ENCODE data around the gene CAPZA2.
"Not testable (repeated sequence)": the region's sequence is repeated elsewhere in the genome, so short reads cannot be mapped to it uniquely, and the experiment has no call there.

The CAPZA2 gene

GRCh38 chr7:116920359-116920758, 58.0 kb downstream of the CAPZA2 start:
- no peak for DNase-seq (ENCODE audit: low read depth)

DNA sequence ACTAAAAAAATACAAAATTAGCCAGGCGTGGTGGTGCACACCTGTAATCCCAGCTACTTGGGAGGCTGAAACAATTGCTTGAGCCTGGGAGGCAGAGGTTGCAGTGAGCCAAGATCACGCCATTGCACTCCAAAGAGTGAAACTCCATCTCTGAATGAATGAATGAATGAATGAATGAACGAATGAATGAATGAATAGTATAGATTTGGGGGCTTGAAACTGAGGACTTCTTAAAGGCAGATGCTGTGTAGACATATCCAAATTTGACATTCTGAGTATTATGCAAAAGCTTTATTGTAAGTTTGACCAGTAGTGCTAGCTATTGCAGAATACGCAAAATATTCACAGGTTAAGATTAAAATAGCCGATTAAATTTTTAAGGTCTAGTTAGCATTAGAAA, 60.2 kb downstream of the CAPZA2 start:
- DNase-seq (ENCODE audit: low read depth): no peak

DNA sequence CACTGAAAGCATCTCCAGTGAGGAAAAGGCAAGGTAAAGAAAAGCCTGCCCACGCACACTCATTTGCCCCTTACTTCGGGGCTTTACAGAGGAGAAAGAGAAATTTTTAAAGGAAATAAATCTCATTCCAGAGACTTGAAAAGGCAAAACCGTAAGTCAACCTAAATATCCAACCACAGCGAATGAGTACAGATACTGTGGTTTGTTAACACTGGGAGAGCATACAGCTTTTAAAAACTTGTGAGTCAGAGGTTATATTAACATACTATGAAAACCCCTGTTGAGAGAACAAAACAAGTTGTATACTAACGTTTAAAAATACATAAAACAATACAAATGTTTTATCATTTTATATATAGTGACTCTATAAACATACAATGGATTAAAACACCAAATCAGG, 62.4 kb downstream of the CAPZA2 start:
- DNase-seq (ENCODE audit: low read depth): peak; percentile 17

DNA sequence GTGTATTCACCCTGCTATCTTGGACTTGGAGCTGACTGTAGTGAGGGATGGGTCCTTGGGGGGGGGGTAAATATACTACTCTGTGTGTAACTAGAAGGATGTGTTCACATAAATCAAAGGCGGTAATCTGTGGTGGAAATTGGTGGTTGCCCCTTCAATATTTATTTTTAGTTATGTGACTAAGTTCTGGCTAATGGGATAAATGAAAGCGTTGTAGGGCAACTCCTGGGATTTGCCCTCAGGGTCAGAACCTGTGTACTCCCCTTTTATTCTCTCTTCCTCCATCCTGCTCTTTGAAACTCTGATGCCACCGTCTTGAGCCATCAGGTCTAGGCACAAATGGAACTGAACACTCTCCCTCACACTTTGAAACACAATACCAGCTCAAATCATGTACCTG, 66.6 kb downstream of the CAPZA2 start:
- peak; percentile 36 for DNase-seq (ENCODE audit: low read depth)

- DNase-seq (ENCODE audit: low read depth): peak; percentile 89
Observed at GRCh38 chr7:116929914-116930913, 67.8 kb downstream of the CAPZA2 start.

DNA sequence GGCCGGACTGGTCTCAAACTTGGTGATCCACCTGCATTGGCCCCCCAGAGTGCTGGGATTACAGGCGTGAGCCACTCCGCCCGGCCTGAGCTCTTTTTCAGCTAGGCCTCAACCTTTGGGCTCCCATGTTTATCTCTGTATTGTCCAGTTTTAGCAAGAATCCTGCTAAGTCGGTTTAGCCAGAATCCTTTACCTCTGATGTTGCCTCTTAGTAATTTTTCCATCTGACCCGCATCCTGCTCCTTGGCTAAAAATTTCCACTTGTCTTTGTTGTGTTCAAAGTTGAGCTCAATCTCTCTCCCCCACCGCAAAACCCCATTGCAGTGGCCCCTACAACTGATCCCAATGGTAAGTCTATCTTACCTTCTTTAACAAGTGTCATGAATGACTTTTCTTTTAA, 70.2 kb downstream of the CAPZA2 start:
- DNase-seq (ENCODE audit: low read depth): no peak

DNA sequence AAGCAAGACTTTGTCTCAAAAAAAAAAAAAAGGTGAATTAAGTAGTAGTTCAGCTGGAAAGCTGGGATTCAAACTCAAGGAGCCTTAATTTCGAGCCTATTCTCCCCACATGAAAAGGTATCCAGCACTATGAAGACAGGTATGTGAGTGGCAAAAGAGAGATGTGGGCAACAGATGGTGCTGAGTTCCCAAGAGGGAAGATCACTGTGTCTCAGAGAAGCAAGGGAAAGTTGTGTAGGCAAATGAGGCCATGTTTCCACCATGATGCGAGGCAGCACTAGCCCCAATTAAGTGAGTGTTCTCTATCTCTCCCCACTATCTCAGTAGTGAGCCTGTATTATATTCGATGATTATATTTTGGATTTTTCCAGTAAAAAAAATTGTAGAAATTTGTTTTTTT, 71.1 kb downstream of the CAPZA2 start:
- DNase-seq (ENCODE audit: low read depth): no peak

DNA sequence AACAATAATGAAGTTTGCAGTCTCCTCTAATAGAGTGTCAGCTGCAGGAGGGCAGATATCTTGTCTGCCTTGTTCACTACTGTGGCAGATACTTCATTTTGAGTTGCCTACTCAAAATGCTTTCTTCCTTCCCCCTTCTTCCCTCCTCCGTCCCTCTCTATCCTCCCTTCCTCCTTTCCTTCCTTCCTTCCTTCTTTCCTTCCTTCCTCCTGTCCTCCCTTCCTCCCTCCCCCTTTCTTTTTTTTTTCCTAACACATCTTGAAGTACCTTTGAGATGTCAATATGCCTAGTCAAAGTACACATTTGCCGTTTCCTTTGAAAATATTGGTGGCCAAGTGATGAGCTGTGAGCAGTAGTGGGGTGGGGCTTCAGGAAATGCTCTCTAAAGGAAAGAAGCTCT, 72.2 kb downstream of the CAPZA2 start:
- no peak for DNase-seq (ENCODE audit: low read depth)

- not testable (repeated sequence) for DNase-seq (ENCODE audit: low read depth)
Observed at GRCh38 chr7:116936844-116937243, 74.5 kb downstream of the CAPZA2 start.

GRCh38 chr7:116938678-116939077, 76.3 kb downstream of the CAPZA2 start:
- DNase-seq (ENCODE audit: low read depth): no peak

- no peak for DNase-seq (ENCODE audit: low read depth)
Observed at GRCh38 chr7:116940689-116941370, 78.4 kb downstream of the CAPZA2 start.

- DNase-seq (ENCODE audit: low read depth): no peak
Observed at GRCh38 chr7:116942504-116942903, 80.1 kb downstream of the CAPZA2 start.

DNA sequence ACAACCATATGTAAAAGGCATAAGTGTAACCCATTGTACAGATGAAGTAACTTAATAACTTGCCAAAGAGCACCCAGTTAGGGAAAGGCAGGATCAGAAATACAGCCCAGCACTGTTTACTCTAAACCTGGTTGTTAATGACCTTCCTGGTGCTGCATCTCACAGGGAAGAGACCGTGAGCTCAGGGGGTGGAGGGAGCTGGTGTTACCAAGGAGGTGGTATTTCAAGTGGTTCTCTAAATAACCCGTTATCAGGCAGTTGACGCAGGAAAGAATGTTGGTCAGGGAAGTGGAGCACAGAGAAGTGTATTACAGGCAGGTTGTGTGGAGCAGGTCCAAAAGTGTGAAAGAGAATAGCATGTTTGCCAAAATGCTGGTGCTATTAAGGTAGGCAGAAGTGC, 86.5 kb downstream of the CAPZA2 start:
- DNase-seq (ENCODE audit: low read depth): no peak

DNA sequence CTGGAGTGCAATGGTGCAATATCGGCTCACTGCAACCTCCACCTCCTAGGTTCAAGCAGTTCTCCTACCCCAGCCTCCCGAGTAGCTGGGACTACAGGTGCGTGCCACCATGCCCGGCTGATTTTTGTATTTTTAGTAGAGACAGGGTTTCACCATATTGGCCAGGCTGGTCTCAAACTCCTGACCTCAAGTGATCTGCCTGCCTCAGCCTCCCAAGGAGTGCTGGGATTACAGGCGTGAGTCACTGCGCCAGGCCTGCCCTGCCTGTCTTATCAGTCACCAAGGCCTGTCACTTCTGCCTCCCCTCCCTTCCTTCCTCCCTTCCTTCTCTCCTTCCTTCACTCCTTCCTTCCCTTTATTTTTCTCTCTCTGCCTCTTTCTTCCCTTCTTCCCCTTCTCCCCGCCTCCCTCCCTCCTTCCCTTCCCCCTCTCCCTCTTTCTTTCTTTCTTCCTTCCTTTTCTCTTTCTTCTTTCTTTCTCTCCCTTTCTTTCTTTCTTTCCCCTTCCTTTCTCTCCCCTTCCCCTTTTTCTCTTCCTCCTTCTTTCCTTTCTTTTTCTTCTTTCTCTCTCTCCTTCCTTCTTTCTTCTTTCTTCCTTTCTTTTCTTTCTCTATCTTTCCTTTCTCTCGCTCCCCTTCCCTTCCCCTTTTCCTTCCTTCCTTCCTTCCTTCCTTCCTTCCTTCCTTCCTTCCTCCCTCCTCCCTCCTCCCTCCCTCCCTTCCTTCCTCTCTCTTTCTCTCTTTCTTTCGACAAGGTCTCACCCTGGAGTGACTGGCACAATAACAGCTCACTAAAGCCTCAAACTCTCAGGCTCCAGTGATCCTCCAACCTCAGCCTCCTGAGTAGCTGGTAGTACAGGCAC, 87.8 kb downstream of the CAPZA2 start:
- no peak for DNase-seq (ENCODE audit: low read depth)

GRCh38 chr7:116950889-116951351, 88.5 kb downstream of the CAPZA2 start:
- DNase-seq (ENCODE audit: low read depth): no peak

DNA sequence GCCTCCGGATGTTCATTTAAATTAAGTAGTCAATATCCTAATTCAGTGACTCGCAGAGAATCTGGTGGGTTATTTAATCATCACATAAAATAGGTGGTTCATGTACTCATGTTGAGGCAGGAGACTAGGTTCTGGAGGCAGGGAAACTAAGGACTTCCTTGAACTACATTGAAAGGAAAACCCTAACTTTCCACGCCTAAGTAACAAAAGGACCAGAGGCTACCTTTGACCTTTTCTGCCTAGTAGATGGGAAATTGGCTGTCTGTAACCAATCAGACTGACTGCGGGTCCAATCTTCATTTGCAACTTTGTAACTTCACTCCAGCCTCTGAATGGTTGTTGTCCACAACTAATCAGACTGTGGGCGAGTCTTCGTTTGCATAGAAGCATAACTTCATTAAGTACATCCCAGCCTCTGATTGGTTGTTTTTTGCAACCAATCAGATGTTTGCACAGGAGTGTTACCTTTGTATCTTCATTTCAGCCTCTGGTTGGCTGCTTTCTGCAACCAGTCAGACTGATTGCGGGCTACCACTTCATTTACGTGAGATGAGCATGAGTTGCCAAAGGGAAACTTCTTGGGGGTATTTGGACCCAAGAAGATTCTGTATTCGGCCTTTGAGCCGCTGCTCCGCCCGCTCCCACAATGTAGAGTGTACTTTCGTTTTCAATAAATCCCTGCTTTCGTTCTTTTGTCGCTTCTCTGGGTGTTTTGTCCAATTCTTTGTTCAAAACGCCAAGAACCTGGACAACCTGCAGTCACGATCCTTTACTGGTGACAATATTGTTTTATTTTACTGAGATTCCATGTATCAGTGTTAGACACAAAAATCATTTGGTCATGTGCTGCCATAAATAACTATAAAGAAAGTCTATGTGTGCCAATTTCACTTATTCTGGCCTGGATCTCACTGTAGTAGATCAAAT, 89.2 kb downstream of the CAPZA2 start:
- DNase-seq (ENCODE audit: low read depth): no peak

DNA sequence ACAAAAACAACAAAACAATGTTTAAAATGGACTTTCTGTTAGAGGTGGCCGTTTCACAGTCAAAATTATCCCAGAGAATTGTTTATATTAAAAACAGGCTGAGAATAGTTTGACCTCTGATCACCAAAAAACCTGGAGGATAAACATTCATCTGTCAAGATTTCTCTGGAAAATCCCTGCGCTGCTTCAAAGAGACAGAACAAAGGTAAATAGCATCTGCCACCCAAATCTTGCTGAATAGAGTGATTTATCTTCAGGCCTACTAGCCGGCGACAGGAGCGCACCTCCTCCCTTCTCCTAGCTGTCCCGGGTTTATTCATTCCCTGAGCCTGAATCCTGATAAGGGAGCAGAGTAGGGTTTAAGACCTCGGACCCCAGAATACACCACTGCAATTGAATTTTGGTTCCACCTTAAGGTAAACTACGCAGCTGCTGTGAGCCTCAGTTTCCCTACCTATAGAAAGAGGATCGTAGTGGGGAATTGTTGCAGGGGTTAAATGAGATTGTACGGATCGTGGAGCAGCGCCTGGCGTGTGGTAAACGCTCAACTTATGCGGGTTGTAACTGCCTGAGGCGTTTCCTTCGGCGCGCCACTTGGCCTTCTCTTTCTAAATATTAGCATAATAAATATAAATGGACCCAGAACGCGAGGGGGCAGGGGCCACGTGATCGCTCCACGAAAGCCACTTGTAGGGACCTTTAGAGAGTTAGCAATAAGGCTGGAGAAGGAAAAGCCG, 90.4 kb downstream of the CAPZA2 start:
- DNase-seq (ENCODE audit: low read depth): peak; percentile 74

- DNase-seq (ENCODE audit: low read depth): peak; percentile 81
Observed at GRCh38 chr7:116953372-116953905, 91.1 kb downstream of the CAPZA2 start, which contains the start of gene ST7. Gene ST7, plus strand, starts transcription at chr7:116953501. Its CDS starts 40 bp downstream, at chr7:116953541.

DNA sequence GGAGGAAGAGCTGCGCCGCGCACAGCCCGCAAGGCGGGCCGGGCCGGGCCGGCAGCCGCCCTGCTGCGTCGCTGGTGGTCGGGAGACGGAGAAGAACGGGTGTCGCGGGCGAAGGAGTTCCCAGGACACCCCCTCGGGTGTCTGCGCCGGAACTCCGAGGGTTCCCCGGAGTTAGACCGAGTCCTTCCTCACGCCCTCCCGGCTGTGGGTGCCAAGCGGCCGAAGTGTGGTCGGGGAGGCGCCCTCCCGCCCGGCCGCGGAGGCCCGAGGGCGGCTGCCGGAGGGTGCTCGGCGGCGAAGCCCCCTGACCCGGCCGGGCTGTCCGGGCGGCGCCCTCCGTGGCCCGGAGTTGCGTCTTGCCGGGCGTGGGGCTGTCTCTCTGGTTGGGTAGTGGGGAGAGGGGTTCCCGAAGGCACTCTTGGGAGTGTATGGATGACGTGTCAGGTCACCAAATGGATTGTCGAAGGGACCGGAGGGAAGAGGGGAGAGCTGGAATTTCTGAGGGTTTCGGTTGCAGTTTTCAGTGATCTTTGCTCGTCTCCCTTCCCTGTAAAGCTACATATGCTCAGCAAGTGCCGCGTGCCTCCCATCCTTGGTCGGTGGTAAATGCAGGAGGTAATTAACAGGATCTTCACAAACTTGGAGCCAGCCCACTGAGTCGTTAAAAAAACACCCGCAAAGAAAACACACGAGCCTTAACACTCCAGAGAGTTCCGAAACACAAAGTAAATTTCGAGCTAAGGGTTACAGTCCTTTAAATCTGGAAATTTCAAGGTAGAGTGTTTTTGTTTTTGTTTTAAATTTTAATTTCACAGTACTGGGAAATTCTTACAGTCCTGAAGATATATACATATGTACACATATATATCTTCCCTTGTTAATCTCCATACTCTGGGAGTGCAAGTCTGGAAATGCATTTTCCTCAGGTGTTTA, 91.8 kb downstream of the CAPZA2 start:
- DNase-seq (ENCODE audit: low read depth): peak; percentile 85
